GM12865 (cell line): ENCODE data around the gene SPECC1.

ENCODE experiments used
- DNase-seq: peaks from one replicate; pipeline ENCODE4 v3.0.0; 2010; ENCODE audit warnings: low read depth
- H3K4me3 ChIP-seq: 2 replicates; pipeline ENCODE4 v1.5.1; 2011; ENCODE audit warnings: mild to moderate bottlenecking, low read depth, low read length, control low read depth
- CTCF ChIP-seq: IDR thresholded peaks from 2 replicates; pipeline ENCODE4 v1.5.1; 2011; ENCODE audit warnings: low read length, control low read depth, low read depth, inconsistent platforms; ENCODE audit not compliant: insufficient read depth; ENCODE audit errors: missing control alignments

The SPECC1 gene

GRCh38 chr17:19996086-19996485 lies 13.1 kb upstream of the SPECC1 start:
- no peak overlapping the region for H3K4me3 ChIP-seq
- DNase-seq: no peak
- no peak for TF ChIP-seq CTCF

- DNase-seq: no peak
- TF ChIP-seq CTCF: no peak
- no peak overlapping the region for H3K4me3 ChIP-seq
These were observed 12.7 kb upstream of the SPECC1 start for GRCh38 chr17:19996502-19996901.

- TF ChIP-seq CTCF: no peak
- DNase-seq: peak; percentile 11
- H3K4me3 ChIP-seq: peak overlapping the region; percentile 80
These were observed 712 bp upstream of the SPECC1 start for GRCh38 chr17:20008242-20009051.

GRCh38 chr17:20009052-20009301 lies 182 bp upstream of the SPECC1 start:
- TF ChIP-seq CTCF: no peak
- peak overlapping the region; percentile 80 for H3K4me3 ChIP-seq
- DNase-seq: no peak

GRCh38 chr17:20010099-20010863 lies 1.1 kb downstream of the SPECC1 start:
- peak; percentile 9 for DNase-seq
- peak overlapping the region; percentile 80 for H3K4me3 ChIP-seq
- TF ChIP-seq CTCF: no peak

- no peak for TF ChIP-seq CTCF
- DNase-seq: no peak
- H3K4me3 ChIP-seq: no peak overlapping the region
These were observed 1.8 kb downstream of the SPECC1 start for GRCh38 chr17:20010936-20011335.
